Activated CD4-positive, alpha-beta T cell treated with anti-CD3 and anti-CD28 coated beads, Interleukin-2, amount 50 U/mL, for 16 hours (primary cell): ENCODE data around the gene SYT10.

Source experiments
- DNase-seq: peaks from one replicate; pipeline ENCODE4 v3.0.0-alpha.2; 2020

Gene SYT10

GRCh38 chr12:33330940-33331339, 108.7 kb downstream of the SYT10 start:
- no peak for DNase-seq
